Endodermal cell (in vitro differentiated cells): ENCODE results near the gene FARP1. TPM values are rescaled to one million over a fixed set of nuclear protein-coding genes. Genes with fewer than 3 reads are reported as not detected.
A peak's percentile ranks its signal among the peaks of the same experiment; 100 is the strongest.

Experiments used
- DNase-seq: peaks from one replicate; pipeline ENCODE4 v3.0.0-alpha.2; 2017
- H3K27ac ChIP-seq: 2 replicates; pipeline ENCODE4 v1.5.1; 2013; ENCODE audit warnings: mild to moderate bottlenecking, low read depth, low read length, moderate library complexity
- H3K27me3 ChIP-seq: 2 replicates; pipeline ENCODE4 v1.6.1; 2013; ENCODE audit warnings: mild to moderate bottlenecking, low read length, moderate library complexity; ENCODE audit not compliant: insufficient read depth, control insufficient read depth, poor library complexity, severe bottlenecking
- H3K36me3 ChIP-seq: 2 replicates; pipeline ENCODE4 v1.7.0; 2013; ENCODE audit warnings: mild to moderate bottlenecking, low read length, moderate library complexity; ENCODE audit not compliant: control insufficient read depth, insufficient read depth
- H3K4me1 ChIP-seq: one replicate; pipeline ENCODE4 v1.7.0; 2013; ENCODE audit warnings: low read length; ENCODE audit not compliant: control insufficient read depth, insufficient read depth
- H3K4me3 ChIP-seq: 2 replicates; pipeline ENCODE4 v1.5.1; 2013; ENCODE audit warnings: mild to moderate bottlenecking, low read length, moderate library complexity
- H3K9ac ChIP-seq: 2 replicates; pipeline ENCODE4 v1.6.1; 2013; ENCODE audit warnings: mild to moderate bottlenecking, low read length, moderate library complexity; ENCODE audit not compliant: poor library complexity, severe bottlenecking; ENCODE audit errors: extremely low read depth
- H3K9me3 ChIP-seq: 2 replicates; pipeline ENCODE4 v1.6.1; 2013; ENCODE audit warnings: mild to moderate bottlenecking, low read length, moderate library complexity; ENCODE audit not compliant: control insufficient read depth
- H3K27ac Mint-ChIP-seq: 2 replicates; pipeline ENCODE4 v1.8.0; 2020; ENCODE audit warnings: mixed read lengths
- H3K27me3 Mint-ChIP-seq: 2 replicates; pipeline ENCODE4 v1.8.0; 2021; ENCODE audit warnings: mild to moderate bottlenecking, mixed read lengths; ENCODE audit not compliant: insufficient read depth
- H3K36me3 Mint-ChIP-seq: 2 replicates; pipeline ENCODE4 v1.8.0; 2020; ENCODE audit warnings: low read depth, mixed read lengths
- H3K4me1 Mint-ChIP-seq: 2 replicates; pipeline ENCODE4 v1.8.0; 2020; ENCODE audit warnings: mixed read lengths
- H3K4me3 Mint-ChIP-seq: 2 replicates; pipeline ENCODE4 v1.8.0; 2020; ENCODE audit warnings: mild to moderate bottlenecking, moderate library complexity, mixed read lengths
- H3K9me3 Mint-ChIP-seq: 2 replicates; pipeline ENCODE4 v1.8.0; 2020; ENCODE audit warnings: mild to moderate bottlenecking, mixed read lengths
- CTCF ChIP-seq: fragments of 200-600 bp; sonication (generic); conservative IDR thresholded peaks from 2 replicates; pipeline ENCODE4 v1.5.0; 2021; ENCODE audit warnings: antibody characterized with exemption, mild to moderate bottlenecking
- WGBS, 2 experiments: methylation state at CpG; one replicate each; pipeline versions ENCODE4 v1.1.5 to v1.1.7; 2013; ENCODE audit warnings: missing lambda C conversion rate in 2 of 2, mixed read lengths in 1 of 2; ENCODE audit not compliant: insufficient coverage in 1 of 2, insufficient read length in 1 of 2; 5-methylcytosine and 5-hydroxymethylcytosine counted together
- total RNA-seq, 2 donors: library from RNA; stranded (reverse); fragmentation: NEBNext Ultra II Directional in 1 of 2; extraction: Animal tissue kit (Norgen Biotek cat#: 25700) in 1 of 2; gene quantifications; 2 replicates in 1 of 2; 3 replicates in 1 of 2; pipeline ENCODE4 v1.2.1, GENCODE V29; 2021

FARP1 gene
- total RNA-seq, 2 donors from 2014 or later = 237 to 319 TPM

GRCh38 chr13:98461486-98462240, 318.8 kb downstream of the FARP1 start:
- Histone ChIP-seq H3K4me1 (no peaks in the 10 kb centered on the region), H3K9ac (no peak overlapping the region), H3K27me3 (no peaks in the 10 kb centered on the region), H3K27ac (no peak overlapping the region), H3K36me3 (peaks cover 88% of the 10 kb centered on the region), H3K9me3 (no peaks in the 10 kb centered on the region), H3K4me3 (no peak overlapping the region)
- Mint-ChIP-seq H3K27me3 (no peaks in the 10 kb centered on the region), H3K4me1 (no peaks in the 10 kb centered on the region), H3K4me3 (no peak overlapping the region), H3K9me3 (no peaks in the 10 kb centered on the region), H3K36me3 (peaks cover 74% of the 10 kb centered on the region), H3K27ac (peak overlapping the region; percentile 26)
- DNase-seq = no peak
- WGBS, 2 experiments = 94 to 97% methylated on average over 8 to 16 of the region's 16 CpGs
- no peak for TF ChIP-seq CTCF

- Histone ChIP-seq H3K27ac (no peak overlapping the region), H3K9me3 (no peaks in the 10 kb centered on the region), H3K27me3 (no peaks in the 10 kb centered on the region), H3K36me3 (peaks cover 83% of the 10 kb centered on the region), H3K9ac (no peak overlapping the region), H3K4me1 (no peaks in the 10 kb centered on the region), H3K4me3 (no peak overlapping the region)
- Mint-ChIP-seq H3K27ac (peak overlapping the region; percentile 76), H3K4me1 (no peaks in the 10 kb centered on the region), H3K4me3 (no peak overlapping the region), H3K27me3 (no peaks in the 10 kb centered on the region), H3K36me3 (peaks cover 69% of the 10 kb centered on the region), H3K9me3 (no peaks in the 10 kb centered on the region)
- DNase-seq = no peak
- no peak for TF ChIP-seq CTCF
- 90 to 96% methylated on average over 11 to 18 of the region's 18 CpGs for WGBS, 2 experiments
Measured at GRCh38 chr13:98462241-98462882, 319.5 kb downstream of the FARP1 start.

- Mint-ChIP-seq H3K4me3 (no peak overlapping the region), H3K9me3 (no peaks in the 10 kb centered on the region), H3K27ac (peak overlapping the region; percentile 76), H3K27me3 (no peaks in the 10 kb centered on the region), H3K36me3 (peaks cover 65% of the 10 kb centered on the region), H3K4me1 (no peaks in the 10 kb centered on the region)
- 94 to 98% methylated on average over 5 to 8 of the region's 8 CpGs for WGBS, 2 experiments
- H3K9ac ChIP-seq = no peak overlapping the region
- no peak overlapping the region for H3K4me3 ChIP-seq
- no peaks in the 10 kb centered on the region for H3K9me3 ChIP-seq
- no peak for TF ChIP-seq CTCF
- no peak for DNase-seq
- no peaks in the 10 kb centered on the region for H3K4me1 ChIP-seq
- no peak overlapping the region for H3K27ac ChIP-seq
- peaks cover 85% of the 10 kb centered on the region for H3K36me3 ChIP-seq
- H3K27me3 ChIP-seq = no peaks in the 10 kb centered on the region
Measured at GRCh38 chr13:98462946-98463345, 320.1 kb downstream of the FARP1 start.
